Activated T-cell treated with anti-CD3 and anti-CD28 coated beads for 1 hour (primary cell): ENCODE data around the gene ARHGAP15.

Experiments
- DNase-seq: peaks from one replicate; pipeline ENCODE4 v3.0.0-alpha.2; 2020; ENCODE audit warnings: low read depth

The ARHGAP15 gene

GRCh38 chr2:143144813-143145455 lies 15.7 kb downstream of the ARHGAP15 start:
- no peak for DNase-seq

GRCh38 chr2:143146366-143146765 lies 17.1 kb downstream of the ARHGAP15 start:
- no peak for DNase-seq

- DNase-seq: no peak
These were observed 17.8 kb downstream of the ARHGAP15 start for GRCh38 chr2:143146815-143147530.

- DNase-seq: no peak
These were observed 18.8 kb downstream of the ARHGAP15 start for GRCh38 chr2:143148011-143148410.

- DNase-seq: no peak
These were observed 19.5 kb downstream of the ARHGAP15 start for GRCh38 chr2:143148757-143149156.

- DNase-seq: no peak
These were observed 21.1 kb downstream of the ARHGAP15 start for GRCh38 chr2:143150287-143150686.

GRCh38 chr2:143151111-143151752 lies 22.0 kb downstream of the ARHGAP15 start:
- no peak for DNase-seq

- DNase-seq: no peak
These were observed 23.0 kb downstream of the ARHGAP15 start for GRCh38 chr2:143152219-143152618.

- no peak for DNase-seq
These were observed 23.4 kb downstream of the ARHGAP15 start for GRCh38 chr2:143152637-143153036.

GRCh38 chr2:143155661-143156060 lies 26.4 kb downstream of the ARHGAP15 start:
- DNase-seq: no peak

- DNase-seq: no peak
These were observed 27.8 kb downstream of the ARHGAP15 start for GRCh38 chr2:143157001-143157400.

- no peak for DNase-seq
These were observed 28.2 kb downstream of the ARHGAP15 start for GRCh38 chr2:143157418-143157817.

- DNase-seq: no peak
These were observed 28.9 kb downstream of the ARHGAP15 start for GRCh38 chr2:143158098-143158497.

GRCh38 chr2:143158551-143159485 lies 29.6 kb downstream of the ARHGAP15 start:
- DNase-seq: no peak

GRCh38 chr2:143159486-143159840 lies 30.2 kb downstream of the ARHGAP15 start:
- DNase-seq: no peak

- no peak for DNase-seq
These were observed 31.8 kb downstream of the ARHGAP15 start for GRCh38 chr2:143160732-143161707.

- DNase-seq: peak; percentile 23
These were observed 33.1 kb downstream of the ARHGAP15 start for GRCh38 chr2:143162123-143162837.

GRCh38 chr2:143162997-143163396 lies 33.8 kb downstream of the ARHGAP15 start:
- DNase-seq: no peak

GRCh38 chr2:143163499-143163898 lies 34.3 kb downstream of the ARHGAP15 start:
- DNase-seq: no peak

- DNase-seq: no peak
These were observed 36.1 kb downstream of the ARHGAP15 start for GRCh38 chr2:143165291-143165690.
